GM21786 (cell line): ENCODE data around the gene SC5D.
A peak's percentile ranks its signal among the peaks of the same experiment; 100 is the strongest.

Experiments
- ATAC-seq: cut with Tn5 transposase; IDR thresholded peaks from one replicate; pipeline ENCODE4 v1.9.1; 2021; ENCODE audit not compliant: unreplicated experiment

SC5D gene

DNA sequence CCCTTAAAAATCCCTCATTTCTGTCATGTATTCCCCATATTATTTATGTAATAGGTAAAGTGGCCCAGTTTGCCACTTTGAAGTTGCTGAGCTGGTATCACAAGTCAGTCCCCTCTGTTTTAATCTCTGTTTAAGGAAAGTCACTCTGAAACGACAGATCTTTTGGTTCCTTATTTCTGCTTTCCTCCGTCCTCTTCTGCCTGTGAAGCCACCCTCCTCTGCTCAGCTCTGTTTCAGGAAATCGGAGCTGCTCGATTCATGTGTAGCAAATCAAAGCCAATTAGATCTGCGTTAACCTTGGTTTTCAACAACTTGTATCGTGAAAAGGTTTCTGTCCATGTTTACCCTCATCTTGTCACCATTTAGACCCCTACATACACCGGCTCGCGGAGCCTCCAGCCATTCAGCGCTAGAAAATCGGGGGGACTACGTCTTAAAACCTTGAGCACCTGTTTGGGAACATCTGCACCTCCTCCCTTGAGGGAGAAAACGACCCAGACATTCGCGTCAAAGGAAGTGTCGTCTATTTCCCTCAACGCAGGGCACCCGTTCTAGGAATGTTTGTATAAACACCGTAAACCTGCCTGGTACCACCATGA lies 576 bp upstream of the SC5D start:
- no peak for ATAC-seq

DNA sequence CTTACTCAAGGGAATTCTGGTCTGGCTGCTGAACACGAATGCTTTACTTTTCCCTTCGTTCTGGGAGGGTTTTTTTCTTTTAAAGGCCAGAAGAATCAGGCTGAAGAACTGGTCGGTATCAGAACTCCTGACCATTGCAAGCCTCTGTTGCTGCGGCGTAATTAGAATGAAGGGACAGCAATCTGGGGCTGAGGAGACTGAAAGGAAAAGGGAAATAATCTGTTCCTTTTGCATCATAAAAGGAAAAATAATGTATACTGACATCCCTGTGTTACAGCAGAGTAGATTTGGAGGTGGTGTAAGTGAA lies 670 bp downstream of the SC5D start:
- no peak for ATAC-seq

DNA sequence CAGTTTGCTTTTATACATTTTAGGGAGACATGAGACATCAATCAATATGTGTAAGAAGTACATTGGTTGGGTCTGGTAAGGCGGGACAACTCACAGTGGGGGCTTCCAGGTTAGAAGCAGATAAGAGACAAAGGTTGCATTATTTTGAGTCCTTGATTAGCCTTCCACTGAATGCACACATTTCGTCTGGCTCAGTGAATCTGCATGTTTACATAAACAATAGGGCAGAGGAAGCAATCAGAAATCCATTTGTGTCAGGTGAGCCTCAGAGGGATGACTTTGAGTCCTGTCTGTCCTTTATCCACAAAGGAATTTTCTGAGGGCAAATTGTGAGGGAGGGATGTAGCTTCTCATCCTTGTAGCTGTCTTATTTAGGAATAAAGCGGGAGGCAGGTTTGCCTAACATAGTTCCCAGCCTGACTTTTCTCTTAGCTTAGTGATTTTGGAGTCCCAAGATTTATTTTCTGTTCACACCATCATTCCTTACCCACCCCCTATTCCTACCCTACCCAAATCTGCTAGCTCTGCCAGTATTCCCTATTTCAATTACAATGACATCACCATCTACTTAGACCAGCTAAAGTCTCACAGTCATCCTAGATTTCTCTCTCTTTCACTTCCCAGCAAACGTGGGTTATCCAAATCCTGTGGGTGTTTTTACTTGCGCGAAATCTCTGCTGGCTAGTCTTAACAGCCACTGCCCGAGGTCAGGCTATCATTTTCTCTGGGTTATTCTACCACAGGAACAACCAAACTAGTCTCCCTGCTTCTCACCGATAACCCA lies 2.9 kb downstream of the SC5D start:
- ATAC-seq = no peak

DNA sequence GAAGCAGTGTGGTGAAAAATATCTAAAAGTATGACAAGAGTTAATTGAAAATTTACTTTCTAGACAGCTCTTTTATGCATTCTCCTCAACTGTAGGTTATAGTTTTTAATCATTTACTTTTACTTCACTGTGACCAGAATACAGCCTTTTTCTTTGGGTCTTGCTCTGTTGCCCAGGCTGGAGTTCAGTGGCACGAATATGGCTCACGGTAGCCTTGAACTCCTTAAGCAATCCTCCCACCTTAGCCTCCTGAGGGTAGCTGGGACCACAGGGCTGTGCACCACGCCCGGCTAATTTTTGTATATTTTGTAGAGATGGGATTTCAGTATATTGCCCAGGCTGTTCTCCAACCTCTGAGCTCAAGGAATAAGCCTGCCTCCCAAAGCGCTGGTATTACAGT lies 5.3 kb downstream of the SC5D start:
- no peak for ATAC-seq

DNA sequence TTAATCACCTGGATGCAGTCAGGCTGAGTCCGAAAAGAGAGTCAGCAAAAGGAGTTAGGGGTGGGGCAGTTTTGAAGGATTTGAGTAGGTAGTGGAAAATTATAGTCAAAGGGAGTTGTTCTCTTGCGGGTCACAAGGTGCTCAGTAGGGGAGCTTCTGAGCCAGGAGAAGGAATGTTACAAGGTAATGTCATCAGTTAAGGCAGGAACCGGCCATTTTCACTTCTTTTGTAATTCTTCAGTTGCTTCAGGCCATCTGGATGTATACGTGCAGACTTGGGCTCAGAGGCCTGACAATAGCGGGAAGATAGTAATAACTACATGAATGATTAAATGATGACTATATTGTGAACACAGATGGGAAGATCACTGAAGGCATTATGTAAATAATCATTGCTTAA lies 6.2 kb downstream of the SC5D start:
- no peak for ATAC-seq

DNA sequence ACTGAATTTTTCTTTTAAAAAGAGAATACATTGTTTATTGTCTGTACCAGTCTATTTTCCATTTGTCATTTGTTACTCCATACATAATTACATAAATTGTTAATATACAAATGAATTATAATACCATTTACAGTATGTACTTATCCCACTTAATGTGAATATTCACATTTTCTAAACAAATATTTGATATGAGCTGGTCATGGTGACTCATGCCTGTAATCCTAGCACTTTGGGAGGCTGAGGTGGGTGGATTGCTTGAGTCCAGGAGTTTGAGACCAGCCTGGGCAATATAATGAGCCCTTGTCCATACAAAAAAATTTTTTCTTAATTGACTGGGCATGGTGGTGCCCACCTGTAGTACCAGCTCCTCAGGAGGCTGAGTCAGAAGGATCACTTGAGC lies 6.8 kb downstream of the SC5D start:
- ATAC-seq = no peak

DNA sequence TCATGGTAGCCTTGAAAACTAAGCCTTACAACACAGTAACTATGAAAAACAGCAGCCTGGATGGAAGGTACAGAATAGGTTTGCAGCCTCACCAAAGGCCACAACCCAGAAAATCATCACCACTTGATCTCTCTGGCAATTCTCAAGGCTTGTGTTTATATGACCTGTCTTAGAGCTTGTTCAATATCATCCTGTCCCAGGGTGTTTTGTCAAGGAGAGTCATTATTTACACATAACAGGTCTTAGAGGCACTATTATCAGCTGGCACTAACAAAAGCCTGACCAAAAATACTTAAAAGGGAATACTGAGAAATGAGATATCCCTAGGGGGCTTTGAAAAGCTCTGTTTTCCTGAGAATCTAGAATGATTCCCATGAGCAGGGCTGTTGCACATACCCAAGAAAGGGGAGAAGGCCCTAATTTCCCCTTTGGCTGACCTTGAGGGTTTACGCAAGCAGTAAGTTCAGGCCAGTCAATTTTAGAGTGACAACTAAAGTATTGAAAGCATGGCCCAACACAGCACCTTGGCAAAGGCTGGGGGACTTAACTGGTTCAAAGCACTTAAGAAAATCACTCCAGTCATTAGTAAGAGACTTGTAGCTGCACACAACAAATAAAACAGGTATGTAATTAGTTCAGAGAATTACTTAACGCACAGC lies 7.9 kb downstream of the SC5D start:
- no peak for ATAC-seq

DNA sequence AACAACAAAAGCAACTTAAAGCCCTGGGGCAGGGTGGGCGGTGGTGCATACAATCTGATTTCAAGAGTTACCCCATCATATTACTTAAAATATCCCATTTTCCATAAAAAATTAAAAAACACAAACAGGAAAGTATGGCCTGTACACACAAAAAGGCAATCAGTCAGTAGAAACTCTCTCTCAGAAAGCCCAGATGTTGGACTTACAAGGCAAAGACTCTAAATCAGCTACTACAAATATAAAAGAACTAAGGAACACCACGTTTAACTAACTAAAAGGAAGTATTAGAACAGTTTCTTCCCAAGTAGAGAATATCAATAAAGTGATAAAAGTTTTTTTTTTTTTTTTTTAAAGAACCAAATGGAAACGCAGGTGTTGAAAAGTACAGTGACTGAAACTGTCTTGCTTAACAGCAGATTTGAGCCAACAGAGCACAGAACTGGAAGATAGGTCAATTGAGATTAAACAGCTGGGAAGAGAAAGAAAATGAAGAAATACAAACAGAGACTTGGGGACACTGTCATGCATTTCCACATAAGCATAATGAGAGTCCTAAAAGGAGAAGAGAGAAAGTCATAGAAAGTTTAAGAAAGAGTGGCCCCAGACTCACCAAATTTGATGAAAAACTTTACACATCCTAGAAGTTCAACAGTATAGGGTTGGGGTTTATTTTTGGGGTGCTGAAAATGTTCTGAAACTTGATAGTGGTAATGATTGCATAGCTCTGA lies 8.6 kb downstream of the SC5D start:
- ATAC-seq = peak; percentile 47

DNA sequence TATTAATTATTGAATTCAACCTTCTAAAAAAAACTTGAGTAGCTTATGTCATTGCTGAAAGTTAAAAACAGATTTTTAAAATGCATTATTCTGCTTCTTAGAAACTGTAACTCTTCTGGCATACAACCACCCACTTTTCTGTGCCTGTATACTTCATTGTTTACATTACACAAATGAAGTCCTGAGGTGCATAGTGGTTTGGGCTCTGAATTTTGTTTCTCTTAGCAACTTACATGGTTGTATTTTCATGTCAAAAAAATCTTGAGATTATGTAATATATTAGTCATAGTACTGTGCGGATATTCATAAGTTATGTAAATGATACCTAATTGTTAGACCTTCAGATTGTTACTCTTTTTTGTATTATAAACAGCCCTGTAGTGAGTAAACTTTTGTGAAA lies 12.2 kb downstream of the SC5D start:
- no peak for ATAC-seq

DNA sequence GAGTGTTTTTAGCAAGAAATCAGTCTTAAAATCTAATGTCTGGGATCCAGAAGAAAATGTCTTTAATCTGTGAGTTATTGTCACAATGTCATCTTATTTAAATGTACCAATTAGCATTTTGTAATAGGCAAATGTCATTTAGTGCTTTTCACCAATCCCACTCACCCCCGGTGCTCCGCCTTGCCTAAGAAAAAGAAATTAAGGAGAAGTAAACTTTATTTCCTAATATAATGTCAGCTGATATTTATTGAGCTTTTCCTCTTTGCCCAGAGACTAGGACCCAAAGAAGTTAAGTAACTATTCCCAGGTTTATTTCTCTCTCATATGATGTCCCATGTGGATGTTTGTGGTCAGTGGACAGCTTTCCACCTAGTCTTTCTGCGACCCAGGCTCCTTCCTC lies 16.2 kb downstream of the SC5D start:
- no peak for ATAC-seq

DNA sequence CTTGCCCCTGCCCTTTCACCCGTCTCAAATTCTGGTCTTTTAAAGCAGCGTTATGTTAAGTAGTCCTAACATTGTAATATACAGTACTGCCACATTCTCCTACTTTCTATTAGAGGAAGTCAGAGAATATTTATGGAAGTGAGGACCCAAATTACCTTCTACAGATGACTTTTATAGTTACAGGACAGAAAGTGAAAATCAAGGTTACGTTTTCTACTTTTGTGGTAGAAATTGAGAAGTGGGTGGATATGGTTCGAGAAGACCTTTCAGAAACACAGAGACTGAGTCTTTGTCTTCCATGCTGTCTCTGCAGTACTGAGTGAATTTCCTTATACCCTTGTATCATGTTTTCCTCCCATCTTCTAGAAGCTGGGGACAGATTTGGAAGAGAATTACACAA lies 17.1 kb downstream of the SC5D start:
- peak; percentile 88 for ATAC-seq

DNA sequence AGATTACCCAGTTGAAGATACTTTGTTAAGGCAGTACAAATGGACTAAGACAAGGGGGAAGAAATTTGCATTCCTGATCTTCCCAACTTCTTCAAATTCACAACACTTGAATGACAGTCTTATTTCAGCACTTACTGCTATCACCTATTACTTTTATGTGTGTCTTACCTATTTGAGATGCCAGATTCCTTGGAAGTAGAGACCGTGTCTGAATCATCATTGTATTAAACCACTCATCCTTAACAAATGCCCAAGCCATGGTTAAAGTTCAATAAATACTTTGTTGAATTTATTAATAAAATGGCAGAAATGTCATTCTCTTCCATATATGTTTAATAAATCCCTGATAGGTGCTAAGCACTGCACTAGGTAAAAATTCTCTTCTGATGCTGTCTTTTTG lies 18.3 kb downstream of the SC5D start:
- no peak for ATAC-seq

DNA sequence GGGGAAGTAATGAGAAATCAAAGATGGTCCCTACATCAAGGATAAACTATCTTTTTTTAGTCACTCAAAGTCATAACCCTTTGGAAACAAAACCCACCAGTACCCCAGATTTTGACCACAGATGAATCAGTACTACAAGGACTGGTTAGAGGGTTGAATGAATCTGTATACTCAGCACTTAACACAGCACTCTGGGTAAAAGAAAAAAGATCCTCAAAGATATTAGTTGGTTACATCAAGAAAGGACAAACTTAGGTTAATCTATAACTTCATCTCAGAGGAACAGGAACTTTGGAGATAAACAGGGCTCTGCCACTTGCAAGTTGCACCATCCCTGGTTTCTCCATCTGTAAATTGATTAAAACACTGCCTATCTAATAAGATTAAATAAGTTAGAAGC lies 18.8 kb downstream of the SC5D start:
- ATAC-seq = no peak

DNA sequence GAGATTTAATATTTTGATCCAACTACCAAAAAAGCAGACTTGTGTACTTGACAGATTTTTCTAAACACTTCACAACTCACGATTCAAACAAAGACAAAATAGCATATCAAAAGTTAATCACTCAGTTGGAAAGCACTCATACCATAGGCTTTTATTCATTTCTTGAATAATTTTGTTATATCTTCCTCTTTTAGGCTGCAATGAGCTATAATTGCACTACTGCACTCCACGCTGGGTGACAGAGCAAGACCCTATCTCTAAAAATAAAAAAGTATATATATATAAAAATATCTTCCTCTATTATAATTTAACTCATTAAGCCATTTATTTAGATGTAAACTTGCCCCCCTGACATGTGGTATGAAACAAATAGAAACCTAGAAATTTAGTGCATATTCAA lies 19.9 kb downstream of the SC5D start:
- ATAC-seq = no peak

DNA sequence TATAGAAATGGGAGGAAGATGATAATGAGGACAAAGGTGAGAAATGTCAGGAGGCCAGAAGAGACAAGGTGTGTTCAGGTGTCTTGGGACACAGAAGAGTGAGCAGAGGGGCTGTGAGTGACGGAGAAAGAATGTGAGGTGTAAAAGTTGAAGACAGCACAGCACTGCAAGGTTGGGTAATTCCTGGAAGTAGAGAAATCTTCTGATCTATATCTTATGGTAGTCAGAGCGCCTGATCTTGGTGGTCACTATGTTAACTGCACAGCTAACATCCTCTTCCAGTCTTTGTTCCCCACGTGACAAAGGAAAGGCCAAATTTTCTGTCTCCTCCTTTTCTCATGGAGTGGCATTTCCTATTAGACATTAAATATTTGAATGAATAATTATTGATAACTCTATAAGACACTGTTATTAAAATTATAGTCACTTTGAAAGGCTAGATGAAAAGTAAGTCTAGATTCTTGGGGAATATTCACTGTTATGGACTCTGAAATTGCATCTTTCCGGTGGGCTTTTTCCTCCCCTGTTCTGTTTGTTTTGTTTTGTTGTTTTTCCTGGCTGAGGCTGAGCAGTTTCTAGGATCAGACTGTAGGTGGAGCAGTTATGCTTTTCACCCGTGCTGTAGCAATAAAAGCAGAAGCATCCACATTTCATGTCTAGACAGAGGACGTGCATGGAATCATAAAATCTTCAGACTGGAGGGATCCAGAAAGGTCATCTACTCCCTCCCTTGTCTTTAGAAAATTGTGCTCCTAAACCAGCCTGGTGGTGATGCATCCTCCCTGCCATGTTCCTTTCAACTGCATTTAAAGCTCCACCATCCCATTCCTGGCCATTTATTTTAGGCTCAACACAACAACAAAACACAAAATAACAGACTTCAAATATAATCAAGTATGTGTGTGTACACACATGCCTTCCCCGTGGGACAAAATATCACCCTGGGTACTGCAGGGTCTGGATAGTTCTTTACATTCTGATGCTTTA lies 26.6 kb downstream of the SC5D start:
- ATAC-seq = peak; percentile 55

DNA sequence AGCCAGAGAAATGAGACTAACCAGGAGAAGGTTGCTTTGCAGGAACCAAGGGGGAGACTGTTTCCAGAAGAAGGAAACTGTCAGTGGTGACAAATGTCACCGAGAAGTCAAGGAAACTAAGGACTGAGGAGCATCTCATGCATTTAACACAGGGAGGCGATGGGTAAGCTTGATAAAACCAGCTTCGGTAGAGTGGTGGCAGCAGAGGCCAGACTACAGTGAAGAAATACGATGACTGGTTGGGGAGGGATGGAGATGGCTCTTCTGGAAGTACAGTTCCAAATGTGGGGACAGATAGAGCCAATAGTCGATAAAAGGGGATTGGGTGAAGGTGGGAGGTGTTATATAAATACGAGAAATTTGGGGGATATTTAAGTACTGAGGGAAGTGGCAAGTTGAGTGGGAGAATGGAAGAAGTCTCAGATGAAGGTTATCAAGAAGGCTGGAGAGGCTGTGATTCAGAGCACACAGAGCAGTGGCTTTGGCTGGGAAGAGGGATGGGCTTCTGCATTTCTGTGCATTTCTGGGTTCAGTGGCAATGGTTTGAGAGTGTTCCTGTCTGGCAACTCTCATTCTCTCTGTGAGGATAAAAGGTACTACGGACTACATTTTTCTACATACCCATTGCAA lies 29.2 kb downstream of the SC5D start:
- ATAC-seq = peak; percentile 78

DNA sequence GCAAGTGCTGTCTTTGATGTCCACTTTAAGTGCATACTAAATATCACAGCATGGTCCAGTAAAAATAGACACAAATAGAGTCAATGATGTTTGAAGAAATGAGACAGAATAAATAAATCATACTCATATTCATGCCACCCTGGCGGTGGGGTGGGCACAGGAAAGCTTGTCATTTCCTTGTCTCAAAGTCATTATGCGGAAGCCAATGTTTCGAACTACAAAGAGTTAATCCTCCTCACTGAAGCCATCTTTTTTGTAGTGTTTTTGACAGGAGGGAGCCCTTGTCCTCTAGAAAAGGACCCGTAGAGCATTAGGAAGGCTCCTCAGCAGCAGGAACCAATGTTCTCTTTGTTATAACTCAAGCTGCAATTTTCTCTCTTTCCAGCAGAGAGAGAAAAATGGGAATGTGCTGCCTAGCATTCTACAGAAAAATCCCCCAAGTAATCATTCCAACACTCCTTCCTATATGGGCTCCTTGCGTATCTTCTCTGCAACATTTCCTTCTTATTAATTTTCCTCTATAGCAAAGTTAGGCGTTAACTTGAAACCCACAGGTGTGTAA lies 30.6 kb downstream of the SC5D start:
- no peak for ATAC-seq

DNA sequence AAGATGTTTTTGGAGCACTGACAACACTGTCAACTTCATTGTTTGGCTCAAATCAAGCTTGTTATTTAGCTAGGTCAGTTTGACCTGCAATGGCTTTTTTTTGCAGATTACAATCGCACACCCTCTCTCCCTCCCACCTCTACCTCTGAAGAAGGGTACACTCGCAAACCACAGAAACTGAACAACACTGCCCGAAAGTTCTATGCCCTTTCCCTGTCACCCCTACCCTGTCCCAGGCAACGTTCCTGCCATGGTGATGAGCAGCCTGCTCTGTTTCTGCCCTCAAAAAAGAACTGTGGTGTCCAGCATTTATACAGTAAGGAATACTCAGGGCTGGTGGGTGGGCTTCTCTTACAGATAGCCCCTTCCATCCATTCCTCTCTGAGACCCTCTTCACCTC lies 33.7 kb downstream of the SC5D start:
- no peak for ATAC-seq

DNA sequence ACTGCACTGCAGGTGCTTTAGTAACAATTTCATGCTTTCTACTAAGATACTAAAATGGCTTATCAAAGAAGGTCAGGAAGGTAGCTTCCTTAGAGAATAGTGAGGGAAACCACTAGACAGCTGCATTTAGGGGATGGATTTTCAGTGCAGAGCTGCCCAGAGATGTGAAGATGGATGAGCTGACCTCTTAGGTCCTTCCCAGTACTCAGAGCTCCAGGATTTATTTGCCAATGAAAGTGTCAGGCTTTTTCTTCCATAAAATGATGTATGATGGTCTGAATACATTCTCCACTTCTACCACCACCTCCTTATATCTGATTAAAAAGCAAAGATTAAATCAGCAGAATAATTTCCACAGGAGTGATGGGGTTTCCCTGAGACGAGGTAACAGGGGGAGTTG lies 35.0 kb downstream of the SC5D start:
- no peak for ATAC-seq
